ENCODE measurements around the gene ULBP1.
"Not testable (repeated sequence)": the region's sequence is repeated elsewhere in the genome, so short reads cannot be mapped to it uniquely, and the experiment has no call there.

ULBP1 gene

GRCh38 chr6:149995971-149996370 lies 32.2 kb downstream of the ULBP1 start:
- H3K4me3 ChIP-seq (ENCODE audit: low read depth, low read length) = no peak overlapping the region
- TF ChIP-seq, protein P1, sequence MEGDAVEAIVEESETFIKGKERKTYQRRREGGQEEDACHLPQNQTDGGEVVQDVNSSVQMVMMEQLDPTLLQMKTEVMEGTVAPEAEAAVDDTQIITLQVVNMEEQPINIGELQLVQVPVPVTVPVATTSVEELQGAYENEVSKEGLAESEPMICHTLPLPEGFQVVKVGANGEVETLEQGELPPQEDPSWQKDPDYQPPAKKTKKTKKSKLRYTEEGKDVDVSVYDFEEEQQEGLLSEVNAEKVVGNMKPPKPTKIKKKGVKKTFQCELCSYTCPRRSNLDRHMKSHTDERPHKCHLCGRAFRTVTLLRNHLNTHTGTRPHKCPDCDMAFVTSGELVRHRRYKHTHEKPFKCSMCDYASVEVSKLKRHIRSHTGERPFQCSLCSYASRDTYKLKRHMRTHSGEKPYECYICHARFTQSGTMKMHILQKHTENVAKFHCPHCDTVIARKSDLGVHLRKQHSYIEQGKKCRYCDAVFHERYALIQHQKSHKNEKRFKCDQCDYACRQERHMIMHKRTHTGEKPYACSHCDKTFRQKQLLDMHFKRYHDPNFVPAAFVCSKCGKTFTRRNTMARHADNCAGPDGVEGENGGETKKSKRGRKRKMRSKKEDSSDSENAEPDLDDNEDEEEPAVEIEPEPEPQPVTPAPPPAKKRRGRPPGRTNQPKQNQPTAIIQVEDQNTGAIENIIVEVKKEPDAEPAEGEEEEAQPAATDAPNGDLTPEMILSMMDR (IDR thresholded peaks at IDR 0.05; ENCODE audit: insufficient read depth, low read length, missing control alignments) = no peak
- POLR2A ChIA-PET = no interaction called here
- CTCF ChIA-PET = interaction anchor here (1.0 kb wide), 1 partner anchor 11 kb away, joined by 3 read pairs; no protein-coding TSS in a partner anchor
- no peak for DNase-seq (ENCODE audit: low read depth, low spot score)

DNA sequence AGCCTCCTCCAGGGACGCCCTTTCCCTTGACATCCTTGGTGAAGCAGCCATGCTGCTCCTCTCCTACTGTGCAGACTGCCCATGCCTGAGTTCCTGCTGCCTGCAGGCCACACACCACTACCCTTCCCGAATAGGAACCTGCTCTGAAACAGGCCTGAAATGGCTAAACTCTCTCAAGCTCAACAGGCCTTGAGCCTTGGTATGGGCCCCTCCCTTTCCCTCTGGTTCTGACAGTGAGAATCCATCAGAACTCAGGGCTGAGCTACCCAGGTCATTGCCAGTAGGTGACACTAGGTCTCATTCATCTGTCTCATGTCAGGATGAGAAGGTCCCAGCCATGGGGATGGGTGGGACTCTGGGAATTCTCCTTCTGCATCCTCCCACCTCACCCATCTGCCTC lies 35.9 kb downstream of the ULBP1 start:
- CTCF ChIA-PET = no interaction called here

DNA sequence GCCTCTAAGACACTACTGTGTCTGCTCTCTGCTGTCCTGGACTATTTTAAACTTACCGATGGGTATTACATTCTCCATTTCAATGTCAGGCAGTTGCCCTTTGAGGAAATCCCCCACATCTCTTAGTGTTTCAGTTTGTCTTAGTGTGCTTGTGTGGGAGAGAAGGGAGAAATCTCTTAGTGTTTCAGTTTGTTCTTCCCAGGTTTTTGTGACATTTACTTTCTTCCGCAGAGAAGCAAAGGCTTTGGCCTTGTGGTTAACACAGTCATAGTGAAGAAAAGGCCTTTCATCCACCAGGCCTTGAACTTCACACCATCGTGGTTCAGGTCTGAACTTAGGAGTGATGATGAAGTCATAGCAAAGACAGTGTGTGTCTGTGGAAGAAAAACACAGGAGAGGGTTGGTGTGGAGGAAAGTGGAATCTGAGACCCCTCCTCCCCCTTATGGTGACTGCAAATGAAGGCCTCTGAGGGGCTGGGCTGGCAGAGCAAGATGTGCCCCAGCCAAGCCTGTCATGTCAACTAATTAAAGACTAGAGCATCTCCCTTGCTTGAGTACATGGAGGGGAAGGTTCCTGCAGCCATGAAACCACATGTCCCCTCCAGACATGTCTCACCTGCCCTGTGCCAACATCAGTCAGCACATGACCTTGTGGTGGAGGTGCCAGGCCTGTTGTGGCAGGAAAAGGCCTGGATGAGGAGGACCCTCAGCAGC lies 37.7 kb downstream of the ULBP1 start:
- no peak overlapping the region for H3K4me3 ChIP-seq (ENCODE audit: low read depth, low read length)
- TF ChIP-seq, protein P1 (IDR thresholded peaks at IDR 0.05; ENCODE audit: insufficient read depth, low read length, missing control alignments) = no peak
- CTCF ChIA-PET = interaction anchor here (1.4 kb wide), 1 partner anchor 15 kb away, joined by 4 read pairs; no protein-coding TSS in a partner anchor
- no peak for DNase-seq (ENCODE audit: low read depth, low spot score)
- POLR2A ChIA-PET = no interaction called here

More for the DNA sequence above, 35.9 kb downstream of the ULBP1 start:
- POLR2A ChIA-PET = no interaction called here
- H3K4me3 ChIP-seq (ENCODE audit: low read depth, low read length) = no peak overlapping the region
- DNase-seq (ENCODE audit: low read depth, low spot score) = no peak
- TF ChIP-seq, protein P1 (IDR thresholded peaks at IDR 0.05; ENCODE audit: insufficient read depth, low read length, missing control alignments) = no peak

DNA sequence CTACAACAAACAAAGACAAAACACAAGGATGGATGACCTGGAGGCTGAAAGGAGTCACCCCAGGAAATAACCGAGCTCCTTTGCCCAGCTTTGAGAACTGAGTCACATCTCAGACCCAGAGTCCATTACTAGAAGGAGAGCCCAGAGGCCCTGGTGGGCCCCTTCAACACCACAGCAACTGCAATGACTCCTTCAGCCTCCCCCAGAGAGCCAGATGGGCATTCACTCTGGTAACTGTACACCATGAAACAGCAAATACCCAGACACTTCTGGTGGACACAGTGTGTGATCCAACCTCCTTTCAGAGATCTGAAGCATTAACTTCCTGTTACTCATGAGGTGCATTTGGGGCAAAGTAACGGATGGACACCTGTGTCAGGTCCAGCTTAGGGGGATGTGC lies 39.0 kb downstream of the ULBP1 start:
- TF ChIP-seq, protein P1 (IDR thresholded peaks at IDR 0.05; ENCODE audit: insufficient read depth, low read length, missing control alignments) = no peak
- ChIA-PET CTCF (no interaction called here), POLR2A (no interaction called here)
- DNase-seq (ENCODE audit: low read depth, low spot score) = no peak
- H3K4me3 ChIP-seq (ENCODE audit: low read depth, low read length) = no peak overlapping the region

GRCh38 chr6:150003599-150003998 lies 39.9 kb downstream of the ULBP1 start:
- POLR2A ChIA-PET; H3K4me3 ChIP-seq (ENCODE audit: low read depth, low read length); DNase-seq (ENCODE audit: low read depth, low spot score): not testable (repeated sequence)
- CTCF ChIA-PET = interaction anchor here (0.5 kb wide), 1 partner anchor 13 kb away, joined by 3 read pairs; no protein-coding TSS in a partner anchor

GRCh38 chr6:150004101-150004782 lies 40.5 kb downstream of the ULBP1 start:
- POLR2A ChIA-PET = no interaction called here
- CTCF ChIA-PET = interaction anchor here (0.5 to 1.2 kb wide), 2 partner anchors 13 kb away, joined by 3 to 6 read pairs; no protein-coding TSS in a partner anchor
- DNase-seq (ENCODE audit: low read depth, low spot score) = no peak
- TF ChIP-seq, protein P1 (IDR thresholded peaks at IDR 0.05; ENCODE audit: insufficient read depth, low read length, missing control alignments) = no peak
- peak overlapping the region; percentile 66 for H3K4me3 ChIP-seq (ENCODE audit: low read depth, low read length)

All from AG04449 (cell line).